ENCODE data around the gene EEPD1.
"Not testable (repeated sequence)": the region's sequence is repeated elsewhere in the genome, so short reads cannot be mapped to it uniquely, and the experiment has no call there.

EEPD1 gene

GRCh38 chr7:36152756-36153570, at the start of gene EEPD1:
Gene EEPD1, plus strand, starts transcription at chr7:36153254. Its CDS starts 1,071 bp downstream, at chr7:36154325.
- ATAC-seq = peak; percentile 96
- no peak for TF ChIP-seq ISL1 (CRISPR knock-in tag; IDR thresholded peaks at IDR 0.05)
- TF ChIP-seq ZFP3 (CRISPR knock-in tag; IDR thresholded peaks at IDR 0.05) = no peak
- no peak for TF ChIP-seq ZNF8 (CRISPR knock-in tag; IDR thresholded peaks at IDR 0.05)
- TF ChIP-seq CSRNP3 (CRISPR knock-in tag; IDR thresholded peaks at IDR 0.05) = no peak
- no peak for TF ChIP-seq CSDC2 (CRISPR knock-in tag; IDR thresholded peaks at IDR 0.05)
- TF ChIP-seq ZNF70 (CRISPR knock-in tag; IDR thresholded peaks at IDR 0.05) = no peak
- TF ChIP-seq ESRRG (CRISPR knock-in tag; IDR thresholded peaks at IDR 0.05) = no peak
- no peak; the same call in 1 of the 2 replicates for TF ChIP-seq SNAI2 (CRISPR knock-in tag; IDR thresholded peaks at IDR 0.05)
- TF ChIP-seq, protein P1, sequence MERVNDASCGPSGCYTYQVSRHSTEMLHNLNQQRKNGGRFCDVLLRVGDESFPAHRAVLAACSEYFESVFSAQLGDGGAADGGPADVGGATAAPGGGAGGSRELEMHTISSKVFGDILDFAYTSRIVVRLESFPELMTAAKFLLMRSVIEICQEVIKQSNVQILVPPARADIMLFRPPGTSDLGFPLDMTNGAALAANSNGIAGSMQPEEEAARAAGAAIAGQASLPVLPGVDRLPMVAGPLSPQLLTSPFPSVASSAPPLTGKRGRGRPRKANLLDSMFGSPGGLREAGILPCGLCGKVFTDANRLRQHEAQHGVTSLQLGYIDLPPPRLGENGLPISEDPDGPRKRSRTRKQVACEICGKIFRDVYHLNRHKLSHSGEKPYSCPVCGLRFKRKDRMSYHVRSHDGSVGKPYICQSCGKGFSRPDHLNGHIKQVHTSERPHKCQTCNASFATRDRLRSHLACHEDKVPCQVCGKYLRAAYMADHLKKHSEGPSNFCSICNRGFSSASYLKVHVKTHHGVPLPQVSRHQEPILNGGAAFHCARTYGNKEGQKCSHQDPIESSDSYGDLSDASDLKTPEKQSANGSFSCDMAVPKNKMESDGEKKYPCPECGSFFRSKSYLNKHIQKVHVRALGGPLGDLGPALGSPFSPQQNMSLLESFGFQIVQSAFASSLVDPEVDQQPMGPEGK (CRISPR knock-in tag; IDR thresholded peaks at IDR 0.05; ENCODE audit: borderline replicate concordance) = no peak
- TF ChIP-seq TSHZ2 (CRISPR knock-in tag; IDR thresholded peaks at IDR 0.05) = no peak
- no peak for TF ChIP-seq CREB5 (CRISPR knock-in tag; IDR thresholded peaks at IDR 0.05; ENCODE audit: low read depth)
- no peak for TF ChIP-seq OSR1 (CRISPR knock-in tag; IDR thresholded peaks at IDR 0.05)
- TF ChIP-seq ZC3H10 (CRISPR knock-in tag; IDR thresholded peaks at IDR 0.05) = no peak
- no peak for TF ChIP-seq TCF4 (CRISPR knock-in tag; IDR thresholded peaks at IDR 0.05; ENCODE audit: borderline replicate concordance)
- TF ChIP-seq ZFP30 (CRISPR knock-in tag; IDR thresholded peaks at IDR 0.05) = no peak
- TF ChIP-seq ARNTL (CRISPR knock-in tag; IDR thresholded peaks at IDR 0.05; ENCODE audit: borderline replicate concordance, low read depth) = no peak
- no peak for TF ChIP-seq BACH2 (CRISPR knock-in tag; IDR thresholded peaks at IDR 0.05; ENCODE audit: borderline replicate concordance)
- TF ChIP-seq RARB (CRISPR knock-in tag; IDR thresholded peaks at IDR 0.05) = no peak
- no peak for TF ChIP-seq TOX (CRISPR knock-in tag; IDR thresholded peaks at IDR 0.05; ENCODE audit: borderline replicate concordance)

- no peak for TF ChIP-seq PPARA (CRISPR knock-in tag; IDR thresholded peaks at IDR 0.05; ENCODE audit: borderline replicate concordance)
- no peak for ATAC-seq
Observed at GRCh38 chr7:36103837-36104561, 49.1 kb upstream of the EEPD1 start.

GRCh38 chr7:36106972-36107908, 45.8 kb upstream of the EEPD1 start:
- not testable (repeated sequence) for ATAC-seq

All from SK-N-SH treated with all-trans-retinoic acid at 6 μM for 48 hours (cell line).